Upper lobe of left lung (tissue), 4 donors: ENCODE results near the gene DLGAP5.

ENCODE experiments used
- CTCF ChIP-seq, 6 experiments: fragments of 450-650 bp in 4 of 6; fragments of 200-600 bp in 2 of 6; sonication (generic) in 2 of 6; IDR thresholded peaks; one replicate each; pipeline ENCODE4 v1.5.1; 2016 to 2019; ENCODE audit warnings: antibody characterized with exemption in 6 of 6
- EP300 ChIP-seq, 4 donors: sonication (generic); formaldehyde crosslinking; IDR thresholded peaks; one replicate each; pipeline ENCODE4 v1.5.1; 2017; ENCODE audit warnings: antibody characterized with exemption in 4 of 4, control low read depth in 2 of 4
- POLR2A ChIP-seq, 4 donors: fragments of 450-650 bp; IDR thresholded peaks; one replicate each; pipeline ENCODE4 v1.5.1; 2016 to 2017; ENCODE audit warnings: antibody characterized with exemption in 4 of 4, mild to moderate bottlenecking in 2 of 4
- POLR2AphosphoS5 ChIP-seq, 2 donors: sonication (generic); formaldehyde crosslinking; IDR thresholded peaks; one replicate each; pipeline ENCODE4 v1.5.1; 2017; ENCODE audit warnings: antibody characterized with exemption in 2 of 2

GRCh38 chr14:55141825-55142224, 49.6 kb downstream of the DLGAP5 start:
- TF ChIP-seq CTCF (IDR thresholded peaks at IDR 0.05), result no peak
- TF ChIP-seq POLR2A (IDR thresholded peaks at IDR 0.05), result no peak
- TF ChIP-seq POLR2AphosphoS5 (IDR thresholded peaks at IDR 0.05), result no peak
- no peak for TF ChIP-seq EP300 (IDR thresholded peaks at IDR 0.05)
